Measurements from ENCODE around the gene MMP15. TPM values are rescaled to one million over a fixed set of nuclear protein-coding genes. Genes with fewer than 3 reads are reported as not detected.
"Not testable (repeated sequence)": the region's sequence is repeated elsewhere in the genome, so short reads cannot be mapped to it uniquely, and the experiment has no call there.

Gene MMP15
- total RNA-seq, 1 donor from 2014 or later, result 2.9 TPM

- Histone ChIP-seq H3K9me3 (no peaks in the 10 kb centered on the region), H3K36me3 (no peaks in the 10 kb centered on the region), H3K4me3 (no peak overlapping the region), H3K27ac (no peak overlapping the region), H3K27me3 (no peaks in the 10 kb centered on the region), H3K4me1 (no peaks in the 10 kb centered on the region)
- DNase-seq (ENCODE audit: extremely low spot score in 2 of 2), result no peak
- TF ChIP-seq POLR2AphosphoS5 (IDR thresholded peaks at IDR 0.05; ENCODE audit: insufficient read depth in 1 of 2, low read depth in 1 of 2), result no peak
- TF ChIP-seq, protein P1, sequence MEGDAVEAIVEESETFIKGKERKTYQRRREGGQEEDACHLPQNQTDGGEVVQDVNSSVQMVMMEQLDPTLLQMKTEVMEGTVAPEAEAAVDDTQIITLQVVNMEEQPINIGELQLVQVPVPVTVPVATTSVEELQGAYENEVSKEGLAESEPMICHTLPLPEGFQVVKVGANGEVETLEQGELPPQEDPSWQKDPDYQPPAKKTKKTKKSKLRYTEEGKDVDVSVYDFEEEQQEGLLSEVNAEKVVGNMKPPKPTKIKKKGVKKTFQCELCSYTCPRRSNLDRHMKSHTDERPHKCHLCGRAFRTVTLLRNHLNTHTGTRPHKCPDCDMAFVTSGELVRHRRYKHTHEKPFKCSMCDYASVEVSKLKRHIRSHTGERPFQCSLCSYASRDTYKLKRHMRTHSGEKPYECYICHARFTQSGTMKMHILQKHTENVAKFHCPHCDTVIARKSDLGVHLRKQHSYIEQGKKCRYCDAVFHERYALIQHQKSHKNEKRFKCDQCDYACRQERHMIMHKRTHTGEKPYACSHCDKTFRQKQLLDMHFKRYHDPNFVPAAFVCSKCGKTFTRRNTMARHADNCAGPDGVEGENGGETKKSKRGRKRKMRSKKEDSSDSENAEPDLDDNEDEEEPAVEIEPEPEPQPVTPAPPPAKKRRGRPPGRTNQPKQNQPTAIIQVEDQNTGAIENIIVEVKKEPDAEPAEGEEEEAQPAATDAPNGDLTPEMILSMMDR (IDR thresholded peaks at IDR 0.05), result no peak
- TF ChIP-seq POLR2A (IDR thresholded peaks at IDR 0.05), result no peak
- intact Hi-C loops (cut with DNase I), result no loop called here
These were observed 38.0 kb downstream of the MMP15 start for GRCh38 chr16:58063377-58064076.

GRCh38 chr16:58070585-58070984, 45.0 kb downstream of the MMP15 start:
- no peaks in the 10 kb centered on the region for H3K27me3 ChIP-seq
- no peaks in the 10 kb centered on the region for H3K36me3 ChIP-seq
- no peak overlapping the region for H3K27ac ChIP-seq
- DNase-seq (ENCODE audit: extremely low spot score in 2 of 2), result no peak
- no peak overlapping the region for H3K4me3 ChIP-seq
- intact Hi-C loops (cut with DNase I), result loop anchor here (2.0 kb wide), 1 partner anchor 16 kb away; no protein-coding TSS in a partner anchor
- H3K4me1 ChIP-seq, result no peaks in the 10 kb centered on the region
- TF ChIP-seq POLR2AphosphoS5 (IDR thresholded peaks at IDR 0.05; ENCODE audit: insufficient read depth in 1 of 2, low read depth in 1 of 2) (no peak), POLR2A (IDR thresholded peaks at IDR 0.05) (no peak)
- TF ChIP-seq, protein P1 (IDR thresholded peaks at IDR 0.05), result no peak
- H3K9me3 ChIP-seq, result no peaks in the 10 kb centered on the region

DNA sequence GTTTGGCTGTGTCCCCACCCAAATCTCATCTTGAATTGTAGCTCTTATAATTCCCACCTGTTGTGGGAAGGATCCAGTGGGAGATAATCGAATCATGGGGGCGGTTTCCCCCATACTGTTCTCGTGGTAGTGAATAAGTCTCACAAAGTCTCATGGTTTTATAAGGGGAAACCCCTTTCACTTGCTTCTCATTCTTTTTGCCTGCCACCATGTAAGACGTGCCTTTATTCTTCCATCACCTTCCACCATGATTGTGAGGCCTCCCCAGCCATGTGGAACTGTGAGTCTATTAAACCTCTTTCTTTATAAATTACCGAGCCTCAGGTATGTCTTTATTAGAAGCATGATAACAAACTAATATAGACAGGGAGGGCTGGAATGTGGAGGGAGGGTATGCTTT, 46.6 kb downstream of the MMP15 start:
- DNase-seq (ENCODE audit: extremely low spot score in 2 of 2); H3K9me3 ChIP-seq; H3K4me1 ChIP-seq; H3K27me3 ChIP-seq; H3K4me3 ChIP-seq; intact Hi-C loops (cut with DNase I); H3K36me3 ChIP-seq; H3K27ac ChIP-seq: not testable (repeated sequence)

GRCh38 chr16:58073086-58073485, 47.5 kb downstream of the MMP15 start:
- H3K4me3 ChIP-seq; H3K36me3 ChIP-seq; H3K27ac ChIP-seq; intact Hi-C loops (cut with DNase I); H3K9me3 ChIP-seq; DNase-seq (ENCODE audit: extremely low spot score in 2 of 2); H3K27me3 ChIP-seq; H3K4me1 ChIP-seq: not testable (repeated sequence)

- no peaks in the 10 kb centered on the region for H3K27me3 ChIP-seq
- DNase-seq (ENCODE audit: extremely low spot score in 2 of 2), result no peak
- H3K4me1 ChIP-seq, result no peaks in the 10 kb centered on the region
- no peaks in the 10 kb centered on the region for H3K9me3 ChIP-seq
- TF ChIP-seq POLR2A (IDR thresholded peaks at IDR 0.05) (no peak), POLR2AphosphoS5 (IDR thresholded peaks at IDR 0.05; ENCODE audit: insufficient read depth in 1 of 2, low read depth in 1 of 2) (no peak)
- TF ChIP-seq, protein P1 (IDR thresholded peaks at IDR 0.05), result no peak
- no peak overlapping the region for H3K27ac ChIP-seq
- H3K4me3 ChIP-seq, result no peak overlapping the region
- intact Hi-C loops (cut with DNase I), result no loop called here
- H3K36me3 ChIP-seq, result no peaks in the 10 kb centered on the region
These were observed 49.1 kb downstream of the MMP15 start for GRCh38 chr16:58074657-58075056.

DNA sequence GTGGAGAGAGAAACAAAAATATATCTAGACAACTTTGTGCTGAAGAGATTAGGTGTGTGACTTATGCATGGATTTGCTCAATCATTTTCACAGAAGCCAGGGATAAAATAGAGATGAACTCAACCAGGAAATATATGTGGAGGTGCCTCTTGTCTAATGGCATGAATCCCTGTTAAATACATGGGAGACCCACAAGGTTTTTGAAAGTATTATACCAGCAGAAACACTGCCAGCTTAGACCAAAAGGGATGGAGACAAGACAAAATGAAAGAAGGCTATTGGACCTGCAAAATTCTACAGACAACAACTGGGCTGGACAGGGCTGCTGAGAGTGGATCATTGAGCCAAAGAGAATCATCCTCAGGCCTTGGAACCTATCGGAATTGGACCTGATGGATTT, 51.0 kb downstream of the MMP15 start:
- TF ChIP-seq, protein P1 (IDR thresholded peaks at IDR 0.05), result no peak
- TF ChIP-seq POLR2A (IDR thresholded peaks at IDR 0.05) (no peak), POLR2AphosphoS5 (IDR thresholded peaks at IDR 0.05; ENCODE audit: insufficient read depth in 1 of 2, low read depth in 1 of 2) (no peak)
- no peaks in the 10 kb centered on the region for H3K4me1 ChIP-seq
- H3K36me3 ChIP-seq, result no peaks in the 10 kb centered on the region
- intact Hi-C loops (cut with DNase I), result no loop called here
- DNase-seq (ENCODE audit: extremely low spot score in 2 of 2), result no peak
- no peak overlapping the region for H3K27ac ChIP-seq
- H3K4me3 ChIP-seq, result no peak overlapping the region
- H3K27me3 ChIP-seq, result no peaks in the 10 kb centered on the region
- H3K9me3 ChIP-seq, result no peaks in the 10 kb centered on the region
